Adrenal gland (tissue), 12 donors: Measurements from ENCODE around the gene ADORA1. TPM values are rescaled to one million over a fixed set of nuclear protein-coding genes. Genes with fewer than 3 reads are reported as not detected.

Source experiments
- DNase-seq, 7 donors: peaks; one replicate each; pipeline ENCODE4 v3.0.0-alpha.2; 2019 to 2020
- H3K27ac ChIP-seq, 5 donors: fragments of 200-600 bp; sonication (generic) in 4 of 5; 1 replicate in 3 of 5; 2 replicates in 2 of 5; pipeline versions ENCODE4 v1.5.1 to v1.8.0; 2016 to 2020; ENCODE audit warnings: mild to moderate bottlenecking in 1 of 5
- H3K27me3 ChIP-seq: fragments of 200-600 bp; 2 replicates; pipeline ENCODE4 v1.8.0; 2021
- H3K36me3 ChIP-seq, 2 donors: fragments of 200-600 bp; replicated peaks in 1 of 2; 1 replicate in 1 of 2; 2 replicates in 1 of 2; pipeline versions ENCODE4 v1.5.1 to v1.8.0; 2018 to 2022
- H3K4me1 ChIP-seq, 2 donors: fragments of 200-600 bp; replicated peaks in 1 of 2; 1 replicate in 1 of 2; 2 replicates in 1 of 2; pipeline versions ENCODE4 v1.5.1 to v1.8.0; 2018 to 2021
- H3K4me3 ChIP-seq, 4 donors: fragments of 200-600 bp; sonication (generic) in 3 of 4; one replicate each; pipeline ENCODE4 v1.5.1; 2016 to 2018
- H3K9me3 ChIP-seq, 3 donors: fragments of 200-600 bp; sonication (generic) in 1 of 3; replicated peaks in 1 of 3; 1 replicate in 2 of 3; 2 replicates in 1 of 3; pipeline versions ENCODE4 v1.5.1 to v1.8.0; 2016 to 2021
- CTCF ChIP-seq, 6 experiments: fragments of 450-650 bp in 4 of 6; fragments of 200-600 bp in 2 of 6; sonication (generic) in 1 of 6; IDR thresholded peaks; 1 replicate in 5 of 6; 2 replicates in 1 of 6; pipeline versions ENCODE4 v1.5.1 to v1.8.0; 2016 to 2021; ENCODE audit warnings: antibody characterized with exemption in 6 of 6, mild to moderate bottlenecking in 2 of 6, moderate library complexity in 1 of 6
- POLR2A ChIP-seq, 2 donors: fragments of 450-650 bp; IDR thresholded peaks; one replicate each; pipeline ENCODE4 v1.6.1; 2017; ENCODE audit warnings: antibody characterized with exemption in 2 of 2, mild to moderate bottlenecking in 2 of 2, moderate library complexity in 1 of 2
- WGBS, 4 donors: extraction: QIAGEN DNeasy Blood & Tissue Kit in 2 of 4; methylation state at CpG; one replicate each; pipeline versions ENCODE4 v1.1.5 to v1.1.7; 2013 to 2017; 5-methylcytosine and 5-hydroxymethylcytosine counted together
- intact Hi-C, 2 donors: fragments of 100-400 bp; cut with DNase I; formaldehyde crosslinking; loops; one replicate each; pipeline versions ENCODE4 v1.14.1 to v1.15.0; 2022 to 2023
- polyA plus RNA-seq, 3 donors: library from polyadenylated mRNA; stranded (reverse); fragments of 200-250 nt in 2 of 3; fragments of 350-450 nt in 1 of 3; fragmentation: Illumina TruSeq in 1 of 3; extraction: RNeasy Lipid Tissue Mini Kit (QIAGEN cat#74804) in 1 of 3; gene quantifications; one replicate each; pipeline ENCODE4 v1.2.3, GENCODE V29; 2013 to 2014
- total RNA-seq, 9 donors: library from RNA; depleted of rRNA in 4 of 9; stranded (reverse); fragments of >200 nt in 4 of 9; fragments of 120-200 nt in 1 of 9; fragmentation: NEBNext Ultra II Directional in 1 of 9; extraction: Animal tissue kit (Norgen Biotek cat#: 25700) in 1 of 9; gene quantifications; one replicate each; pipeline versions ENCODE4 v1.1.0 to v1.2.4, GENCODE V29; 2013 to 2023
- donor health status: healthy with polysubstance abuse.
- donor health status: Bipolar disorder and iron deficiency.
- donor health status: DM: yes; HTN: yes; CAD: no.
- donor health status: DM: no; HTN: no; CAD: no.
- donor health status: DM: no; HTN: no; CAD: no.
- donor health status: DM: yes; HTN: yes; CAD: no.

Gene ADORA1
- total and polyA plus RNA-seq, 12 donors: 0.14 to 1.7 (median 0.59) TPM

- no peak overlapping the region for H3K27ac ChIP-seq
- peaks cover 0 to 9% (median 0%) of the 10 kb centered on the region in 3 donors for H3K9me3 ChIP-seq
- no peaks in the 10 kb centered on the region for H3K4me1 ChIP-seq
- intact Hi-C loops: no loop called here
- TF ChIP-seq CTCF (IDR thresholded peaks at IDR 0.05) (no peak), POLR2A (IDR thresholded peaks at IDR 0.05) (no peak)
- H3K36me3 ChIP-seq: no peaks in the 10 kb centered on the region
- no peaks in the 10 kb centered on the region for H3K27me3 ChIP-seq
- WGBS, 4 donors: 70 to 84% (median 78%) methylated on average over 6 of the region's 6 CpGs
- no peak overlapping the region for H3K4me3 ChIP-seq
- DNase-seq: no peak
Measured at GRCh38 chr1:203090421-203091198, 36.9 kb upstream of the ADORA1 start.

GRCh38 chr1:203091199-203091477, 36.4 kb upstream of the ADORA1 start:
- Histone ChIP-seq H3K27ac (no peak overlapping the region), H3K4me3 (no peak overlapping the region), H3K4me1 (no peaks in the 10 kb centered on the region), H3K36me3 (no peaks in the 10 kb centered on the region), H3K27me3 (no peaks in the 10 kb centered on the region), H3K9me3 (peaks cover 0 to 9% (median 0%) of the 10 kb centered on the region in 3 donors)
- intact Hi-C loops: no loop called here
- WGBS, 4 donors: 62 to 87% (median 82%) methylated on average over 4 of the region's 4 CpGs
- no peak for DNase-seq
- TF ChIP-seq CTCF (IDR thresholded peaks at IDR 0.05): no peak
- no peak for TF ChIP-seq POLR2A (IDR thresholded peaks at IDR 0.05)

- no peak for DNase-seq
- no peaks in the 10 kb centered on the region for H3K36me3 ChIP-seq
- no peak overlapping the region for H3K27ac ChIP-seq
- TF ChIP-seq CTCF (IDR thresholded peaks at IDR 0.05): no peak
- no peak for TF ChIP-seq POLR2A (IDR thresholded peaks at IDR 0.05)
- no peak overlapping the region for H3K4me3 ChIP-seq
- H3K27me3 ChIP-seq: peaks cover 3% of the 10 kb centered on the region
- intact Hi-C loops: no loop called here
- peaks cover 0 to 9% (median 0%) of the 10 kb centered on the region in 3 donors for H3K9me3 ChIP-seq
- H3K4me1 ChIP-seq: no peaks in the 10 kb centered on the region
- WGBS, 4 donors: 69 to 79% (median 77%) methylated on average over 6 of the region's 6 CpGs
Measured at GRCh38 chr1:203091761-203092330, 35.7 kb upstream of the ADORA1 start.

GRCh38 chr1:203093754-203094410, 33.6 kb upstream of the ADORA1 start:
- H3K27me3 ChIP-seq: peaks cover 3% of the 10 kb centered on the region

More at GRCh38 chr1:203093754-203094410, 33.6 kb upstream of the ADORA1 start:
- Histone ChIP-seq H3K9me3 (peaks cover 0 to 9% (median 0%) of the 10 kb centered on the region in 3 donors), H3K4me3 (no peak overlapping the region), H3K36me3 (no peaks in the 10 kb centered on the region), H3K4me1 (no peaks in the 10 kb centered on the region), H3K27ac (no peak overlapping the region)
- 68 to 92% (median 82%) methylated on average over 1 of the region's 1 CpG for WGBS, 4 donors
- intact Hi-C loops: no loop called here
- TF ChIP-seq POLR2A (IDR thresholded peaks at IDR 0.05) (no peak), CTCF (IDR thresholded peaks at IDR 0.05) (no peak)
- no peak for DNase-seq
